ENCODE results near the gene TRAPPC11. TPM values are rescaled to one million over a fixed set of nuclear protein-coding genes. Genes with fewer than 3 reads are reported as not detected.

The TRAPPC11 gene
- total and polyA plus RNA-seq, 2 of the 4 experiments (the other 2 are of a cell fraction) = 25.3 to 56.8 TPM

GRCh38 chr4:183638436-183638835 lies 20.7 kb upstream of the TRAPPC11 start:
- H3K4ac ChIP-seq (ENCODE audit: low read depth, low read length) = peak overlapping the region; percentile 77
- H4K20me1 ChIP-seq (ENCODE audit: insufficient read depth, low read length) = no peaks in the 10 kb centered on the region
- H2BK5ac ChIP-seq (ENCODE audit: low read depth, low read length, poor library complexity, severe bottlenecking) = peak overlapping the region; percentile 76
- DNase-seq (peak; percentile 59), ATAC-seq (ENCODE audit: low read depth) (peak; percentile 36)
- TF ChIP-seq, protein P1, sequence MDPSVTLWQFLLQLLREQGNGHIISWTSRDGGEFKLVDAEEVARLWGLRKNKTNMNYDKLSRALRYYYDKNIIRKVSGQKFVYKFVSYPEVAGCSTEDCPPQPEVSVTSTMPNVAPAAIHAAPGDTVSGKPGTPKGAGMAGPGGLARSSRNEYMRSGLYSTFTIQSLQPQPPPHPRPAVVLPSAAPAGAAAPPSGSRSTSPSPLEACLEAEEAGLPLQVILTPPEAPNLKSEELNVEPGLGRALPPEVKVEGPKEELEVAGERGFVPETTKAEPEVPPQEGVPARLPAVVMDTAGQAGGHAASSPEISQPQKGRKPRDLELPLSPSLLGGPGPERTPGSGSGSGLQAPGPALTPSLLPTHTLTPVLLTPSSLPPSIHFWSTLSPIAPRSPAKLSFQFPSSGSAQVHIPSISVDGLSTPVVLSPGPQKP (IDR thresholded peaks at IDR 0.05; ENCODE audit: borderline replicate concordance, low read depth, low read length) = no peak
- TF ChIP-seq CEBPB (IDR thresholded peaks at IDR 0.05; ENCODE audit: low read depth, low read length) (peak; percentile 69), RAD21 (IDR thresholded peaks at IDR 0.05; ENCODE audit: low read length) (no peak), NFE2L2 (IDR thresholded peaks at IDR 0.05; ENCODE audit: low read depth, low read length) (no peak)
- H3K79me1 ChIP-seq (ENCODE audit: low read depth in 1 of 2, low read length in 2 of 2) = no peaks in the 10 kb centered on the region
- no TSS peak for BruUV-seq (replicated peaks)
- H3K36me3 ChIP-seq (ENCODE audit: control insufficient read depth, insufficient read depth, low read length) = peaks cover 5% of the 10 kb centered on the region; the same call in 1 of the 2 replicates
- H2AFZ ChIP-seq (replicated peaks; ENCODE audit: low read length, poor library complexity) = peak overlapping the region; percentile 58
- no peak overlapping the region for H3K23ac ChIP-seq (ENCODE audit: low read depth, low read length)
- no peak overlapping the region for H3K9ac ChIP-seq (ENCODE audit: low read depth, low read length)
- no peaks in the 10 kb centered on the region for H3K27me3 ChIP-seq (ENCODE audit: control insufficient read depth, insufficient read depth, low read length)
- dilution Hi-C loops (cut with HindIII; ENCODE audit: low sequenced_read_pairs, unreplicated experiment) = no loop called here
- H3K4me2 ChIP-seq (ENCODE audit: low read depth, low read length) = no peak overlapping the region
- no peak overlapping the region for H3K4me3 ChIP-seq (ENCODE audit: insufficient read depth, low read depth, low read length)
- no CpG with 5 or more reads among the region's 5 CpGs for WGBS, 2 experiments (ENCODE audit: extremely low coverage in 2 of 2, insufficient read length in 1 of 2)
- H2AK9ac ChIP-seq (replicated peaks; ENCODE audit: low read depth, low read length, poor library complexity) = no peak overlapping the region
- peak overlapping the region; percentile 42; the same call in 1 of the 2 replicates for H4K5ac ChIP-seq (ENCODE audit: low read depth, low read length)
- peak overlapping the region; percentile 84 for H3K27ac ChIP-seq (ENCODE audit: insufficient read depth, low read length)
- POLR2A ChIA-PET (ENCODE audit: unreplicated experiment) = no interaction called here
- H3K56ac ChIP-seq (ENCODE audit: extremely low read depth, insufficient read depth, low read length) = no peak overlapping the region
- H2BK120ac ChIP-seq (ENCODE audit: low read depth, low read length) = peak overlapping the region; percentile 84
- H3K4me1 ChIP-seq (ENCODE audit: control insufficient read depth, insufficient read depth, low read length) = peaks cover 19% of the 10 kb centered on the region
- peak overlapping the region; percentile 49 for H2BK20ac ChIP-seq (ENCODE audit: low read depth, low read length)
- intact Hi-C loops (cut with micrococcal nuclease) = loop anchor here (5.0 kb wide), 1 partner anchor 131 kb away; the partner anchor contains the start of gene ING2
- 0 out of 2 replicates have a peak overlapping the region, but pooled peaks have one; percentile 54 for H3K14ac ChIP-seq (replicated peaks; ENCODE audit: low read depth, low read length)
- no peak overlapping the region for H2BK15ac ChIP-seq (ENCODE audit: low read depth, low read length)
- H3K9me1 ChIP-seq (ENCODE audit: insufficient read depth, low read length) = no peaks in the 10 kb centered on the region; the same call in none of the 2 replicates
- peak overlapping the region in 1 of 2 experiments; percentile 71; a peak in 2 of 4 replicates for H4K8ac ChIP-seq (ENCODE audit: low read depth in 2 of 2, low read length in 2 of 2)
- H3K18ac ChIP-seq (ENCODE audit: low read depth, low read length) = peak overlapping the region; percentile 88
- in situ Hi-C loops (cut with MboI; ENCODE audit: low sequenced_read_pairs) = no loop called here
- H3K9me3 ChIP-seq (ENCODE audit: control insufficient read depth, insufficient read depth, low read length) = no peaks in the 10 kb centered on the region
- CTCF ChIA-PET = interaction anchor here (0.6 kb wide), 1 partner anchor 152 kb away, joined by 3 read pairs; no protein-coding TSS in a partner anchor
- peak overlapping the region; percentile 64; the same call in 1 of the 2 replicates for H2AK5ac ChIP-seq (ENCODE audit: low read depth, low read length)
- H4K91ac ChIP-seq (ENCODE audit: insufficient read depth, low read depth, low read length) = peak overlapping the region; percentile 83
